Endothelial cell of umbilical vein (primary cell): ENCODE measurements around the gene CTNNA2.

Experiments
- EZH2 ChIP-seq: IDR thresholded peaks from 2 replicates; pipeline ENCODE4 v1.6.1; 2012; ENCODE audit warnings: borderline replicate concordance, low read depth, mild to moderate bottlenecking, moderate library complexity, low read length, inconsistent platforms; ENCODE audit not compliant: severe bottlenecking
- FOS ChIP-seq: IDR thresholded peaks from 2 replicates; pipeline ENCODE4 v1.6.1; 2011; ENCODE audit warnings: mild to moderate bottlenecking, low read length, moderate library complexity, borderline replicate concordance; ENCODE audit not compliant: insufficient read depth
- GATA2 ChIP-seq: IDR thresholded peaks from 2 replicates; pipeline ENCODE4 v1.7.0; 2011; ENCODE audit warnings: low read depth, mild to moderate bottlenecking, moderate library complexity, mixed read lengths, low read length; ENCODE audit not compliant: insufficient read length, insufficient read depth
- JUN ChIP-seq: IDR thresholded peaks from 2 replicates; pipeline ENCODE4 v1.6.1; 2011; ENCODE audit warnings: borderline replicate concordance, low read depth; ENCODE audit not compliant: insufficient read length, insufficient read depth
- MAX ChIP-seq: IDR thresholded peaks from 2 replicates; pipeline ENCODE4 v1.6.1; 2011; ENCODE audit not compliant: insufficient read depth, insufficient read length
- MYC ChIP-seq: IDR thresholded peaks from one replicate; pipeline ENCODE4 v1.6.1; 2011; ENCODE audit warnings: mild to moderate bottlenecking, low read depth, low read length
- POLR2A ChIP-seq: IDR thresholded peaks from 2 replicates; pipeline ENCODE4 v1.6.1; 2012; ENCODE audit warnings: low read depth, mild to moderate bottlenecking, control low read depth, low read length
- POLR2AphosphoS5 ChIP-seq: IDR thresholded peaks from 2 replicates; pipeline ENCODE4 v1.6.1; 2012; ENCODE audit warnings: low read depth, mild to moderate bottlenecking, control low read depth, low read length, moderate library complexity; ENCODE audit not compliant: insufficient read depth
- TF ChIP-seq, protein P1 (sequence below), 2 donors: IDR thresholded peaks; 1 replicate in 1 of 2; 2 replicates in 1 of 2; pipeline ENCODE4 v1.5.1; 2011; ENCODE audit warnings: low read length in 2 of 2, mild to moderate bottlenecking in 2 of 2, moderate library complexity in 2 of 2, control low read depth in 1 of 2, inconsistent platforms in 1 of 2, low read depth in 1 of 2; ENCODE audit not compliant: insufficient read depth in 1 of 2; ENCODE audit errors: extremely low read depth in 1 of 2

- TF ChIP-seq, protein P1, sequence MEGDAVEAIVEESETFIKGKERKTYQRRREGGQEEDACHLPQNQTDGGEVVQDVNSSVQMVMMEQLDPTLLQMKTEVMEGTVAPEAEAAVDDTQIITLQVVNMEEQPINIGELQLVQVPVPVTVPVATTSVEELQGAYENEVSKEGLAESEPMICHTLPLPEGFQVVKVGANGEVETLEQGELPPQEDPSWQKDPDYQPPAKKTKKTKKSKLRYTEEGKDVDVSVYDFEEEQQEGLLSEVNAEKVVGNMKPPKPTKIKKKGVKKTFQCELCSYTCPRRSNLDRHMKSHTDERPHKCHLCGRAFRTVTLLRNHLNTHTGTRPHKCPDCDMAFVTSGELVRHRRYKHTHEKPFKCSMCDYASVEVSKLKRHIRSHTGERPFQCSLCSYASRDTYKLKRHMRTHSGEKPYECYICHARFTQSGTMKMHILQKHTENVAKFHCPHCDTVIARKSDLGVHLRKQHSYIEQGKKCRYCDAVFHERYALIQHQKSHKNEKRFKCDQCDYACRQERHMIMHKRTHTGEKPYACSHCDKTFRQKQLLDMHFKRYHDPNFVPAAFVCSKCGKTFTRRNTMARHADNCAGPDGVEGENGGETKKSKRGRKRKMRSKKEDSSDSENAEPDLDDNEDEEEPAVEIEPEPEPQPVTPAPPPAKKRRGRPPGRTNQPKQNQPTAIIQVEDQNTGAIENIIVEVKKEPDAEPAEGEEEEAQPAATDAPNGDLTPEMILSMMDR (IDR thresholded peaks at IDR 0.05; ENCODE audit: extremely low read depth in 1 of 2, insufficient read depth in 1 of 2, low read depth in 1 of 2, low read length in 2 of 2), result no peak
- TF ChIP-seq EZH2 (no peak), POLR2AphosphoS5 (no peak), MAX (no peak), POLR2A (no peak), MYC (no peak), FOS (no peak), GATA2 (no peak), JUN (no peak)
Measured at GRCh38 chr2:80149991-80150390, 637.1 kb downstream of the CTNNA2 start.
